ENCODE data around the gene UBAC2. TPM values are rescaled to one million over a fixed set of nuclear protein-coding genes. Genes with fewer than 3 reads are reported as not detected.

UBAC2 gene
- polyA plus RNA-seq, 1 experiment: 71.4 TPM

GRCh38 chr13:99265821-99266426 is 65.3 kb downstream of the UBAC2 start:
- POLR2A ChIA-PET: interaction anchor here (1.1 kb wide), 1 partner anchor 66 kb away, joined by 6 read pairs; the partner anchor contains the start of gene UBAC2
- Histone ChIP-seq H3K4me3 (ENCODE audit: low read depth, low read length) (no peak overlapping the region), H3K9me3 (ENCODE audit: control insufficient read depth, insufficient read depth, low read length) (no peaks in the 10 kb centered on the region), H3K27ac (ENCODE audit: low read depth, low read length) (no peak overlapping the region), H3K27me3 (ENCODE audit: control insufficient read depth, insufficient read depth, low read length) (no peaks in the 10 kb centered on the region)
- DNase-seq (ENCODE audit: low read depth, low spot score): no peak
- CTCF ChIA-PET: interaction anchor here (0.6 to 15.0 kb wide), 44 partner anchors 9 to 426 kb away, joined by 3 to 767 read pairs (median 4); partner anchors contain the start of genes GPR183 and UBAC2
- TF ChIP-seq CTCF (IDR thresholded peaks at IDR 0.05; ENCODE audit: low read depth, low read length): peak; percentile 68

DNA sequence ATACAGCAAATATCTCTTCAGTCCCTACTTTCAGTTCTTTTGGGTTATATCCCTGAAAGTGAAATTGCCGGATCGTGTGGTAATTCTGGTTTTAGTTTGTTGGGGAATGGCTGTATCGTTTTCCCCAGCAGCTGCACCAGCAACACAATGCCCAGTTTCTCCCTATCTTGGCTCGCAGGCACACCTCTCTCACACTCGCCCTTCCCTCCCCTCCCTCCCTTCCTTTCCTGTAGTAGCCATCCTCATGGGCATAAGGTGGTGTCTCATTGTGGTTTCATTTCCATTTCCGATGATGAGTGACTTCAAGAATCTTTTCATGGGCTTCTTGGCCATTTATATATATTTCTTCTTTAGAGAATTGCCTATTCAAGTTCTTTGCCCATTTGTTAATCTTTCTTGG is 66.2 kb downstream of the UBAC2 start:
- H3K27me3 ChIP-seq (ENCODE audit: control insufficient read depth, insufficient read depth, low read length): no peaks in the 10 kb centered on the region
- no peak for DNase-seq (ENCODE audit: low read depth, low spot score)
- POLR2A ChIA-PET: no interaction called here
- CTCF ChIA-PET: interaction anchor here (0.8 to 15.0 kb wide), 14 partner anchors 10 to 423 kb away, joined by 3 to 767 read pairs (median 8); partner anchors contain the start of genes GPR183 and UBAC2
- no peaks in the 10 kb centered on the region for H3K9me3 ChIP-seq (ENCODE audit: control insufficient read depth, insufficient read depth, low read length)
- H3K4me3 ChIP-seq (ENCODE audit: low read depth, low read length): no peak overlapping the region
- no peak overlapping the region for H3K27ac ChIP-seq (ENCODE audit: low read depth, low read length)
- no peak for TF ChIP-seq CTCF (IDR thresholded peaks at IDR 0.05; ENCODE audit: low read depth, low read length)

GRCh38 chr13:99267927-99268326 is 67.3 kb downstream of the UBAC2 start:
- ChIA-PET POLR2A (no interaction called here), CTCF (interaction anchor here (1.6 to 15.0 kb wide), 4 partner anchors 11 to 171 kb away, joined by 5 to 767 read pairs (median 130); no protein-coding TSS in a partner anchor)
- Histone ChIP-seq H3K27ac (ENCODE audit: low read depth, low read length) (no peak overlapping the region), H3K9me3 (ENCODE audit: control insufficient read depth, insufficient read depth, low read length) (no peaks in the 10 kb centered on the region), H3K27me3 (ENCODE audit: control insufficient read depth, insufficient read depth, low read length) (no peaks in the 10 kb centered on the region), H3K4me3 (ENCODE audit: low read depth, low read length) (no peak overlapping the region)
- no peak for DNase-seq (ENCODE audit: low read depth, low spot score)
- no peak for TF ChIP-seq CTCF (IDR thresholded peaks at IDR 0.05; ENCODE audit: low read depth, low read length)

GRCh38 chr13:99268822-99269221 is 68.2 kb downstream of the UBAC2 start:
- DNase-seq (ENCODE audit: low read depth, low spot score): no peak
- POLR2A ChIA-PET: interaction anchor here (0.6 kb wide), 1 partner anchor 67 kb away, joined by 6 read pairs; no protein-coding TSS in a partner anchor
- Histone ChIP-seq H3K9me3 (ENCODE audit: control insufficient read depth, insufficient read depth, low read length) (no peaks in the 10 kb centered on the region), H3K4me3 (ENCODE audit: low read depth, low read length) (no peak overlapping the region), H3K27me3 (ENCODE audit: control insufficient read depth, insufficient read depth, low read length) (no peaks in the 10 kb centered on the region), H3K27ac (ENCODE audit: low read depth, low read length) (no peak overlapping the region)
- CTCF ChIA-PET: interaction anchor here (0.5 to 15.0 kb wide), 45 partner anchors 9 to 400 kb away, joined by 3 to 767 read pairs (median 5); partner anchors contain the start of genes GPR18, GPR183 and UBAC2
- TF ChIP-seq CTCF (IDR thresholded peaks at IDR 0.05; ENCODE audit: low read depth, low read length): no peak

DNA sequence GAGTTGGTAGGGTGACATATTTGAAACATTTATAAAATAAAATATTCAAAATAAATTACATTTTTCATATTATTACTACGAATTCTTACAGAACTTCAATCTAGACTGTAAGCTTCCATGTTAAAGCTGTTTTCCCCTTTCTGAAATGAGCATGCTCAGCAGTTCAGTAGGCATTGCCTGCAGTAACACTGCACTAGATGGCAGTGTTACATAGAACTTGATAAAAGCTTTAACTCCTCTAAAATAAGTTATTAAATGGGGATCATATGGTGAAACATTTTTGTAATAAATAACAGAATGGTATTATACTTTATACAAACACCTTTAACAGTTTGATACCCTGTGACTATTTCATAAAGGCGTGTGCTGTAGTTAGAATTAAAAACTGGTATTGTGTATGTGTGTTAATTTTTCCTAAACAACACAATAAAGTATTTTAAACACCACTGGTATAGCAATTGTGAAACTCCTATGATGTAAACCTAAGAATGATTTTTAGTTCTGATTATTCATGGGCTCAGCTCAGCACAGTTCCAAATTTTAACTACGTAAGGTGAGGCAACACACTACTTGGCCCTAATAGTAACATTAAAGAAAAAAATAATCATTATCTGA is 69.1 kb downstream of the UBAC2 start:
- no peak overlapping the region for H3K27ac ChIP-seq (ENCODE audit: low read depth, low read length)
- no peak overlapping the region for H3K4me3 ChIP-seq (ENCODE audit: low read depth, low read length)
- POLR2A ChIA-PET: no interaction called here
- peak; percentile 36 for DNase-seq (ENCODE audit: low read depth, low spot score)
- no peaks in the 10 kb centered on the region for H3K27me3 ChIP-seq (ENCODE audit: control insufficient read depth, insufficient read depth, low read length)
- no peaks in the 10 kb centered on the region for H3K9me3 ChIP-seq (ENCODE audit: control insufficient read depth, insufficient read depth, low read length)
- peak; percentile 84 for TF ChIP-seq CTCF (IDR thresholded peaks at IDR 0.05; ENCODE audit: low read depth, low read length)
- CTCF ChIA-PET: interaction anchor here (0.5 to 15.0 kb wide), 63 partner anchors 10 to 401 kb away, joined by 3 to 767 read pairs (median 4); partner anchors contain the start of genes CLYBL, GPR18, GPR183 and UBAC2

Measured in AG04450 (cell line).